M059J (cell line): ENCODE results near the gene C11orf21. TPM values are rescaled to one million over a fixed set of nuclear protein-coding genes. Genes with fewer than 3 reads are reported as not detected.

ENCODE experiments used
- DNase-seq: peaks from one replicate; pipeline ENCODE4 v3.0.0-alpha.2; 2012; ENCODE audit warnings: low read depth
- total RNA-seq: library from RNA; depleted of rRNA; stranded (reverse); fragments of >200 nt; shearing (Covaris generic); gene quantifications from 2 replicates; pipeline ENCODE4 v1.2.3, GENCODE V29; 2014; rRNA removed

C11orf21 gene
- total RNA-seq, 1 experiment from 2014 or later: not detected

- no peak for DNase-seq
Observed at GRCh38 chr11:2260491-2261364, 41.0 kb downstream of the C11orf21 start.

- no peak for DNase-seq
Observed at GRCh38 chr11:2259897-2260451, 41.7 kb downstream of the C11orf21 start.

GRCh38 chr11:2259466-2259830, 42.3 kb downstream of the C11orf21 start:
- DNase-seq: no peak

GRCh38 chr11:2258501-2259465, 42.9 kb downstream of the C11orf21 start:
- DNase-seq: no peak

GRCh38 chr11:2256951-2257700, 44.6 kb downstream of the C11orf21 start:
- DNase-seq: no peak

- DNase-seq: no peak
Observed at GRCh38 chr11:2256293-2256913, 45.3 kb downstream of the C11orf21 start.

GRCh38 chr11:2252018-2252417, 49.7 kb downstream of the C11orf21 start:
- no peak for DNase-seq

GRCh38 chr11:2251138-2251537, 50.6 kb downstream of the C11orf21 start:
- no peak for DNase-seq

- no peak for DNase-seq
Observed at GRCh38 chr11:2250485-2250884, 51.2 kb downstream of the C11orf21 start.

GRCh38 chr11:2250041-2250440, 51.7 kb downstream of the C11orf21 start:
- DNase-seq: no peak

- no peak for DNase-seq
Observed at GRCh38 chr11:2249189-2249916, 52.4 kb downstream of the C11orf21 start.

GRCh38 chr11:2248762-2249161, 53.0 kb downstream of the C11orf21 start:
- no peak for DNase-seq

GRCh38 chr11:2248242-2248641, 53.5 kb downstream of the C11orf21 start:
- DNase-seq: no peak

GRCh38 chr11:2247496-2247895, 54.2 kb downstream of the C11orf21 start:
- peak; percentile 5 for DNase-seq

Other genes with a start within 250 kb of the C11orf21 start
- gene IGF2, start 162.5 kb downstream of the C11orf21 start, total RNA-seq: 0.02 and 0.07 TPM in 2 replicates
- gene INS, start 140.7 kb downstream of the C11orf21 start, total RNA-seq: not detected in 2 replicates
- gene TH, start 130.1 kb downstream of the C11orf21 start, total RNA-seq: 0.07 TPM in 1 of 2 replicates, not detected in the other
- not detected in 2 replicates for gene ASCL2, start 31.3 kb downstream of the C11orf21 start, total RNA-seq
- 0.07 TPM in 1 of 2 replicates, not detected in the other for gene TSPAN32, start 95 bp upstream of the C11orf21 start, total RNA-seq
- 144 and 209 TPM in 2 replicates for gene CD81, start 75.4 kb upstream of the C11orf21 start, total RNA-seq
- 20.8 and 34.9 TPM in 2 replicates for gene TSSC4, start 98.8 kb upstream of the C11orf21 start, total RNA-seq
- gene TRPM5, start 142.6 kb upstream of the C11orf21 start, total RNA-seq: not detected in 2 replicates
- gene KCNQ1, start 143.1 kb upstream of the C11orf21 start, total RNA-seq: not detected in 2 replicates